ENCODE data around the gene PRLHR.

Gene PRLHR

DNA sequence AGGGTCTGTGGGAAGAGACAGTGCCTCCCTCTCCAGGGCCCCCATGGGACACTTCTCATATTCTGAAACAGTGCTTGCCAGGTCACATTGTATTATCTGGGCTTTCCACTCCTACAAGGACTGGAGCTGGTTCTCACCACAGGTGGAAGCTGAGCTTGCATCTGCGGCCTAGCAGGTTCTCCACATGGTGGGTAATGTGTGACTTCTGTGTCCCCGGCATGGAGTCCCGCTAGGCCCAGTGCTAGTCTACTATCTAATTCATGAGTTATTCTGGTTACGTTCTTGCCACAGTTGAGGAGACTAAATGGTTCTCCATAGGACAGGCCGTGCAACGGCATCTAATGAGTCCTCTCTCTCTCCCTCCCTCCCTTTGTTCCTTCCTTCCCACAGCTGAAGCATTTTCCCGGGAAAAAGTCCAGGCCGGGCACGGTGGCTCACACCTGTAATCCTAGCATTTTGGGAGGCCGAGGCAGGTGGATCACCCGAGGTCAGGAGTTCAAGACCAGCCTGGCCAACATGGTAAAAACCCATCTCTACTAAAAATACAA is 27.7 kb downstream of the PRLHR start:
- Histone ChIP-seq H3K4me3 (no peak overlapping the region), H3K9me3 (no peaks in the 10 kb centered on the region), H3K27me3 (peaks cover 0 to 4% of the 10 kb centered on the region in 2 donors), H3K27ac (no peak overlapping the region), H3K36me3 (no peaks in the 10 kb centered on the region), H3K4me1 (peaks cover 0 to 19% (median 9%) of the 10 kb centered on the region in 4 donors)
- DNase-seq, result no peak
- intact Hi-C loops (cut with DNase I; ENCODE audit: low total_unique reads), result loop anchor here (2.0 kb wide), 1 partner anchor 153 kb away; no protein-coding TSS in a partner anchor
- TF ChIP-seq, protein P1, sequence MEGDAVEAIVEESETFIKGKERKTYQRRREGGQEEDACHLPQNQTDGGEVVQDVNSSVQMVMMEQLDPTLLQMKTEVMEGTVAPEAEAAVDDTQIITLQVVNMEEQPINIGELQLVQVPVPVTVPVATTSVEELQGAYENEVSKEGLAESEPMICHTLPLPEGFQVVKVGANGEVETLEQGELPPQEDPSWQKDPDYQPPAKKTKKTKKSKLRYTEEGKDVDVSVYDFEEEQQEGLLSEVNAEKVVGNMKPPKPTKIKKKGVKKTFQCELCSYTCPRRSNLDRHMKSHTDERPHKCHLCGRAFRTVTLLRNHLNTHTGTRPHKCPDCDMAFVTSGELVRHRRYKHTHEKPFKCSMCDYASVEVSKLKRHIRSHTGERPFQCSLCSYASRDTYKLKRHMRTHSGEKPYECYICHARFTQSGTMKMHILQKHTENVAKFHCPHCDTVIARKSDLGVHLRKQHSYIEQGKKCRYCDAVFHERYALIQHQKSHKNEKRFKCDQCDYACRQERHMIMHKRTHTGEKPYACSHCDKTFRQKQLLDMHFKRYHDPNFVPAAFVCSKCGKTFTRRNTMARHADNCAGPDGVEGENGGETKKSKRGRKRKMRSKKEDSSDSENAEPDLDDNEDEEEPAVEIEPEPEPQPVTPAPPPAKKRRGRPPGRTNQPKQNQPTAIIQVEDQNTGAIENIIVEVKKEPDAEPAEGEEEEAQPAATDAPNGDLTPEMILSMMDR (IDR thresholded peaks at IDR 0.05), result no peak

DNA sequence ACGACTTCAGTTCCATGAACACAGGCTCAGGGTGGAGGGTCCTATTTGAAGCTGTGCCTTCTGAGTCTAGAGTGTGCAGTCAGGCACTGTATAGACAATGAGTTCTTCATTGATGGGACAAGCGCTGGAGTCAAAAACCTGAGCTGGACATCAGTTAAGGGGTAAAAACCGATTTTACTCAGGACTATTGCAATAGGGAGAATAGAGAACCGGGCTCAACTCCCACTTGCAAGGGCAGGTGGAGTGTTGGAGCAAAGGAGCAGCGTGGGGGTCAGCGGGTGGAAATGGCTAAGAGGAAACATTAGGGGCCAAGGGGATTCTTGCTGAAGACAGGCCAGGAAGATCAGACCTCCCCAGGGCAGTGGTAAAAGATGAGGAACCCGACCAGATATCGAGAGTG is 28.5 kb downstream of the PRLHR start:
- peaks cover 0 to 19% (median 9%) of the 10 kb centered on the region in 4 donors for H3K4me1 ChIP-seq
- intact Hi-C loops (cut with DNase I; ENCODE audit: low total_unique reads), result no loop called here
- no peak overlapping the region for H3K4me3 ChIP-seq
- H3K9me3 ChIP-seq, result no peaks in the 10 kb centered on the region
- TF ChIP-seq, protein P1 (IDR thresholded peaks at IDR 0.05), result no peak
- DNase-seq, result no peak
- H3K36me3 ChIP-seq, result no peaks in the 10 kb centered on the region
- H3K27ac ChIP-seq, result no peak overlapping the region
- H3K27me3 ChIP-seq, result peaks cover 0 to 4% of the 10 kb centered on the region in 2 donors

DNA sequence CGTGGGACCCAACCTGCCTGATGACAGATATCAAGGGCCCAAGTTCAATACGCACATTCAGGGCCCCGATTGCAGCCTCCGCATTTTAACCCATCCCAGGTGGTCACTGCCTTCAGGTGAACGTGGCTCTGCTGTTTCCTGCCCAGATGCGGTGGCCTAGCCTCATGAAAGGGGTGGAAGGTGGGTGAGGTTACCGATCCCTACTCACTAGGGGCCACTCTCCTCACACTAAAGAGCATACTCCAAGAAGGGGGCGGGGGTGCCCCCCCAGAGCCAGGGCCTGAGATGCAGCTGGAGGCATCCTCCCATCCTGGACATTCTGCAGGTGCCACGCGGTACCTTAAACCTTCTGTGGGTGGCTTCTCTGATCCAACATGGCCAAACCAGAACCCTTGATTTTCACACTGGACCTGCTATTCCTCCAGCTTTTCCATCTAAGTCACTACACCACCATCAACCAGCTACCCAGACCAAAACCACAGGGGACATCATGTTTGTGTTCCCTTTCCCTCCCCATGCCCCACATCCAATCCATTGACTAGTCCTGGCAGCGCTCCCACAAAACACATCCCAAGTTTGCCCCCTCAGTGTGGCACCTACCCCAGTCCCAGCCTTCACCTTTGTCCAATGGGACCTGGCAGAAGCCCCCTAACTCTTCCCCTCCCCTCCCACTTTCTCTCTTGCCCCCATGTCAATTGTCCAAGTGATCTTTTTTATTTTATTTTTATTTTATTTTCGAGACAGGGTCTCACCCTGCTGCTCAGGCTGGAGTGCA is 30.0 kb downstream of the PRLHR start:
- intact Hi-C loops (cut with DNase I; ENCODE audit: low total_unique reads), result no loop called here
- TF ChIP-seq, protein P1 (IDR thresholded peaks at IDR 0.05), result no peak
- Histone ChIP-seq H3K4me1 (peaks cover 0 to 12% (median 3%) of the 10 kb centered on the region in 4 donors), H3K27ac (no peak overlapping the region), H3K4me3 (no peak overlapping the region), H3K9me3 (no peaks in the 10 kb centered on the region), H3K36me3 (no peaks in the 10 kb centered on the region), H3K27me3 (peaks cover 0 to 4% of the 10 kb centered on the region in 2 donors)
- no peak for DNase-seq

DNA sequence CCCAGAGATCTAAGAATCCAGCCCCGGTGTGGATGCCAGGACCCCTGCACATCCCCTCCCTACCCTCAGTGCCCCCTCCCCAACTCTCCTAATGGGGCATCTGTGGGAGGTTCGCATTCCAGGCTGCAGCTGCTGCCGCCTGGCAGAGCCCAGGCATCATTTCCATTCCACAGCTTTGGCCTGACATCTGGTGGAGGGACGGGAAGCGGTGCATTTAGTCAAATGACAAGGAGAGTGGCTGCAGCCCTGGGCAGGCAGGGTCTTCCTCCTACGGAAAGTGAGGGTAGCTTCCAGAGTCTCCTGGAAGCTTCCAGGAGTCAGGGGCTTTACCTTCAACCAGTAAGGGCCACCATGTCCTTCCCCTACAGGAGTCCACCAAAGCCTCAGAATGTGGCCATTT is 30.8 kb downstream of the PRLHR start:
- H3K36me3 ChIP-seq, result no peaks in the 10 kb centered on the region
- DNase-seq, result no peak
- no peak overlapping the region for H3K4me3 ChIP-seq
- H3K4me1 ChIP-seq, result peaks cover 0 to 8% (median 2%) of the 10 kb centered on the region in 4 donors
- TF ChIP-seq, protein P1 (IDR thresholded peaks at IDR 0.05), result no peak
- no peak overlapping the region for H3K27ac ChIP-seq
- intact Hi-C loops (cut with DNase I; ENCODE audit: low total_unique reads), result no loop called here
- no peaks in the 10 kb centered on the region for H3K9me3 ChIP-seq
- peaks cover 0 to 4% of the 10 kb centered on the region in 2 donors for H3K27me3 ChIP-seq

DNA sequence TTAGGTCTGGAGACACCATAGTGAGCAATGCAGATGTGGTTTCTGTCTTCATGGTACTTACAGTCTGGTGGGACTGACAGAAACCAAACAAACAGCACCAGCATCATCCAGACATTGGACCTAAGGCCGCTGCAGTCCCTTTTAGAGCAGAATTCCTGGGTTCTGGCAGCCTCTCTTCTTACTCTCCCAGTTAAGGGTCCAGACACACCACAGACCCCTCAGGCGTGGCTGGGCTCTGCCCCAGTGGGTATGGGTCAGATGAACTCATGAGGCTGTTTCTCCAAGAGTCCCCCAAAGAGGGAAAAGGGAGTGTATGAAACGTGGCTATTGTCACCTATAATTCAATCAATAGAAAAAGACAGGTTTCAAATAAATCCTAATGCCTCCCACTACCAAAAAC is 31.3 kb downstream of the PRLHR start:
- TF ChIP-seq, protein P1 (IDR thresholded peaks at IDR 0.05), result no peak
- intact Hi-C loops (cut with DNase I; ENCODE audit: low total_unique reads), result no loop called here

More for the DNA sequence above, 31.3 kb downstream of the PRLHR start:
- no peak for DNase-seq
- H3K9me3 ChIP-seq, result no peaks in the 10 kb centered on the region
- H3K27me3 ChIP-seq, result peaks cover 0 to 4% of the 10 kb centered on the region in 2 donors
- no peak overlapping the region for H3K4me3 ChIP-seq
- no peaks in the 10 kb centered on the region for H3K36me3 ChIP-seq
- peaks cover 0 to 8% (median 2%) of the 10 kb centered on the region in 4 donors for H3K4me1 ChIP-seq
- H3K27ac ChIP-seq, result no peak overlapping the region

All from tibial artery (tissue), 4 donors.